Measurements from ENCODE around the gene KLRF2.

Gene KLRF2

DNA sequence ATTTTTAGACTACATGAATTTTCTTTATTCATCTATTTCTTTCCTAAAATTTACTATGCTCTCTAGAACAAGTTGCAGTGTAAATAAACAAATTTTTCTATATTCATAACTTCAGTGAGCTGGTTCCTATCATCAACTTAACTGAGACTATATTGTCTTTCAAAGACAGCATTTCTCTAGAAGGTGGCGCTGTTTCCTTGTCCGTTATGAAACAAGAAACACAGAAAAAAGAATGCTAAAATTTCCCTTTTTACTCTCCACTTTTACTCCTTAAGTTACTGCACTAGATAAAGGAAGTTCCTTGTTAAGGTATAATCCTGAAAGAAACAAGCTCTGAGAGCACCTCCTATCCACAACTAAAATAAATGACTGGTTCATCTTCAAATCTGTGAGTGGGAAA is 59.1 kb downstream of the KLRF2 start:
- no peak for DNase-seq

DNA sequence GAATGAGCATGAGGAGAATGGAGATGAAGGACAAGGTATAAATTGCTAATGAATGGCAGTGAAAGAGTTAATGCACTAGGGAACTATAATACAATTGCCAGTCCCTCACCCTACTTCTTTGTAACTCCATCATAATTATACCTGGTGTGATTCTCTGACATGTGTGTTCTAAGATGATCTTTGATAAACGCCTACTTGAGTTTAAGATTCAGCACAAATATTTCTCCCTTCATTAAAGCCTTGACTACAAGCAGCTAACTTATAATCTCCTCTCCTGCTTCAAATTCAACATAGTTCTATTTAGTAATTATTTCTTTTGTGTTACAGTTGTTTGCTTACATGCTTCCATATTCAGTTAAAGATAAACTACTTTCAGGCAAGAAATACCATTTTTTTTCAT is 60.5 kb downstream of the KLRF2 start:
- no peak for DNase-seq

- no peak for DNase-seq
These were observed 62.0 kb downstream of the KLRF2 start for GRCh38 chr12:9943240-9943639.

DNA sequence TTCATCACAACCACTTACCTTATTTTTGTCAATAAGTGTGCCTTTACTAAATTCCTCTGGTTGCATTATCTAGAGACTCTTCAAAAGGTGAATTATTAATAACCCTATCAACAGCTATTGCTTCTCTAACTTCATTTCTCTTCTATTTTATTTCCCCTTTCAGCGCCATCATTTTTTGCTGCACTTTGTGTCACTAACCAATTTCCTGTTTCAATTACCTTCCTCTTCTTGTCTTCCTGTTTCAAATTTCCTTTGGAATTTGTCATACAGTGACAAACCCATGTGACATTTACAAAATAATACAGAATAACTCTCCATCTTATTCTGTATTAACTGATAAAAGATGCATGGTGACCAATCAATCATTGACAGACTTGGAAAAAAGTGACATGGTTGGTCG is 63.1 kb downstream of the KLRF2 start:
- no peak for DNase-seq

Data from central memory CD4-positive, alpha-beta T cell (primary cell).